ENCODE measurements around the gene ATP5ME.

ATP5ME gene

DNA sequence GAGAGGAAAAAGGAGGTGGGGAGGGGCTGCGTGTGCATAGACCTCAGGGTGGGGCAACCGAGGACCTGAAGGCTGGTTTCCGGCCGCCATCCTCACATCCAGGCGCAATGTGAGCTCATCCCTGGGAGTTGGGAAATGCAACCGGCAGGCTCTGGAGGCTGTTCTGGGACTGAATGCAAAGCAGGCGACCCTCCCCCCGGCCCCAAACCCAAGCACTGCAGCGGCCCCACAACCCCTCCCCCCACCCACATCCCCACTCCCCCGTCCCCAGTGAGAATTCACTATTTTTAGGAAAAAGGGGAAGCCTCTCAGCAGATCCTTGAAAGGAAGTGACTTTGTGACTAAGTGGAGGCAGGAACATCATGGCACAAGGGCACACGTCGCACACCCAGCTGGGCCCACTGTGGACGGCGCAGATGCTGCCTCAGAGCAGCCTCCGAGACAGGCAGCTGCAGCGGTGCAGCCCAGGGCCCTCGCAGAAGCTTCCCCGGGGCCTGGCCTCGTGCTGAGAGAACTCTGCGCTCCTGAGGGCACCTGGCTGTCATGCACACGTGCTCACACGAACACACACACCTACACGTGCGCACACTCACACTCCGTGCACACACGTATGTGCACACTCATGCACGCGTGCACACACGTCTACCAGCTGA, 50.0 kb downstream of the ATP5ME start:
- peaks cover 0 to 6% of the 10 kb centered on the region in 2 donors for H3K27me3 ChIP-seq (ENCODE audit: control insufficient read depth in 1 of 2, insufficient read depth in 2 of 2, low read length in 2 of 2)
- no peak overlapping the region for H3K4me3 ChIP-seq (ENCODE audit: low read depth in 1 of 2, low read length in 2 of 2)
- no peak overlapping the region for H3K9ac ChIP-seq (ENCODE audit: low read length)
- H3K9me3 ChIP-seq (ENCODE audit: low read length), result no peaks in the 10 kb centered on the region
- H3K36me3 ChIP-seq (ENCODE audit: insufficient read depth, low read length), result no peaks in the 10 kb centered on the region
- H3K27ac ChIP-seq (ENCODE audit: low read depth, low read length), result no peak overlapping the region
- H3K4me1 ChIP-seq (ENCODE audit: insufficient read depth, low read length), result no peaks in the 10 kb centered on the region

DNA sequence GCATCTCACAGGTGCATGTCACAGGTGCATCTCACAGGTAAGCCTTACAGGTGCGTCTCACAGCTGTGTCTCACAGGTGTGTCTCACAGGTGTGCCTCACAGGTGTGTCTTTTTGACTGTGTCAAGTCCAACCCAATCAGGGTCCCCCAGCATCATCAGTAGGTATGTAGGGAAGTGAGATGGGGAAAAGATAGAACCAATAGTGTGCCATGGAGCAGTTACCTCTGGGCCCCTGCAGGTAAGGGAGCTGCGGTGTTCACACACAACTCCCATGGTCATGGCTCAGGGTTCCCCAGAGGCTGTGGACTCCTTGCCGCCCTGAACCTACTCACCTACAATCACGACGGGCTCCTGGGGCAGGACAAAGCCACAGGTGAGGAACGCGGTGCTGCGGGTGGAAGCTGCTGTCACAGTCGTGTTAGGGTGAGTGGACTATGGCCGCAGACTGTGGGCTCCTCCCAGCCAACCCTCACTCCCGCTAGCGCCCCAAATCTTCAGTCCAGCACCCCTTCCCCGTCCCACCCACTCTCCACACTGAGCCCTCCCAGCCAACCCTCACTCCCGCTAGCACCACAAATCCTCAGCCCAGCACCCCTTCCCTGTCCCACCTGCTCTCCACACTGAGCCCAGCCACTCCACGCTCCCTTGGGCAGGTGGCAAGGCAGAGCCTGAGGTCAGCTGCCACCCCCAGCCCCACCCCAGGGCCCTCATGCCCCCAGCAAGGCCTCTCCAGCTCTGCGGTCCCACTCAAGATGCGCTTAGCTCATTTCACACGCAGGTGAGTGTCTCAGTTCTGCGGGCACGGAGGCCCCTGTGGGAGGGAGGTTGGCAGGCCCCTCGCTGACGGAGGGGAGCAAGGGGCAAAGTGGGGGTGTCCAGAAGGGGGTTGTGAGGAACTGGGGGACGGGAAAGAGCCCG, 50.8 kb downstream of the ATP5ME start:
- H3K4me3 ChIP-seq (ENCODE audit: low read depth in 1 of 2, low read length in 2 of 2), result no peak overlapping the region
- H3K27me3 ChIP-seq (ENCODE audit: control insufficient read depth in 1 of 2, insufficient read depth in 2 of 2, low read length in 2 of 2), result no peaks in the 10 kb centered on the region
- no peak overlapping the region for H3K27ac ChIP-seq (ENCODE audit: low read depth, low read length)
- no peaks in the 10 kb centered on the region for H3K9me3 ChIP-seq (ENCODE audit: low read length)
- H3K4me1 ChIP-seq (ENCODE audit: insufficient read depth, low read length), result no peaks in the 10 kb centered on the region
- H3K36me3 ChIP-seq (ENCODE audit: insufficient read depth, low read length), result no peaks in the 10 kb centered on the region
- H3K9ac ChIP-seq (ENCODE audit: low read length), result no peak overlapping the region

Data from muscle layer of colon (tissue), 2 donors.